Umbilical cord (tissue), 2 donors: ENCODE measurements around the gene DBNDD2. TPM values are rescaled to one million over a fixed set of nuclear protein-coding genes. Genes with fewer than 3 reads are reported as not detected.

Experiments
- DNase-seq: peaks from one replicate; pipeline ENCODE4 v3.0.0-alpha.2; 2015; ENCODE audit warnings: low spot score
- total RNA-seq: library from RNA; depleted of rRNA; stranded (reverse); fragments of >200 nt; gene quantifications from one replicate; pipeline ENCODE4 v1.2.3, GENCODE V29; 2014; ENCODE audit warnings: low replicate concordance; ENCODE audit not compliant: insufficient read depth

The DBNDD2 gene
- total RNA-seq, 1 donor from 2014 or later = 11.8 TPM

DNA sequence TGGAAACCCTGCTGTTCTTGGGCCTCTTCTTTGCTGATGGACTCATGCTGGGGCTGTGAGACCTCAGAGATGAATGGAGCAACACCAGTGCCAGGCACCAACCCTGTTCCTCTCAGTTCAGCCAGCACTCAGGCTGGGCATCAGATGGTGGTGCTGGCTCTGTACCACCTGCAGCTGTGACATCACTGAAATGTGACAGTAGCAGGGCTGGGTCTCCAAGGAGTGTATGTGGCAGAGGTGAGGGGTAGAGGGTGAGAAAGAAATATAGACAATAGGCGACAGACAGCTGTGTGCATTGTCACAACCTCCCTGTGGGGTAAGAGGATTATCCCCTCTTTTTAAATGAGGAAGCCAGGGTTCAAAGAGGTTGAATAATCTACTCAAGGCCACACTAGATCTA is 29.9 kb upstream of the DBNDD2 start, which contains the start of gene TP53TG5:
Gene TP53TG5, minus strand, starts transcription at position 135 of the 400 bp plus-strand sequence. Its CDS starts 89 bp downstream, at position 46.
- no peak for DNase-seq

DNA sequence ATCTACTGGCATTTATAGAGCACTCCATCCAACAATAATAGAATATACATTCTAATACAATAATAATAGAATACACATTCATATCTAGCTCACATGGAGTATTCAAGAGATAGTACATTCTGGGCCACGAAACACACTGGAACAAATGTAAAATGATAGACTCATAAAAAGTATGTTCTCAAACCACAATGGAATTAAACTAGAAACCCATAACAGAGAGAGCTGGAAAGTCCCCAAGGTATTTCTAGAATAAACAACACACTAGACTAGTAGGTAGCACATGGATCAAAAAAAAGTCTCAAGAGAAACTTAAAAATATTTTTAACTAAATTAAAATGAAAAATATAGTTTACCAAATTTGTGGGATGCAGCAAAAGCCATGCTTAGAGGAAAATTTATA is 20.8 kb upstream of the DBNDD2 start:
- no peak for DNase-seq

DNA sequence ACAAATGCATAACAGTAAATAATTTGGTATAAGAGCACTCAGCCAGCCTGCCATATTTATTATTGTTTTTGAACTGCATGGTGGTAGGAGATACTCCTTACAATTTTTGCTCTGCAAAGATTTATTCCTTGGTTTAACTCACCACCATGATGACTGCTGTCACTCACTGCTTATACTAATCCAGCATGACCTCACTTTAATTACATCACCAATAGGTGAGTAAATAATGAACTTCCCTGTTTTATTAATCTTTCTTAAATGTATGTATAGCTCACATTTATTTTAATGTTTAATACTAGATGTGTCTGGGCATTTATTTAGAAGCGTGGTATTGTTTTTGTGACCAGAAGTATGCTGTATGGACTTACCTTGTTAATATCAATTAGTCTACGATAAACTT is 17.2 kb upstream of the DBNDD2 start:
- no peak for DNase-seq

- no peak for DNase-seq
These were observed 16.5 kb upstream of the DBNDD2 start for GRCh38 chr20:45391559-45391958.

GRCh38 chr20:45392733-45393132 is 15.4 kb upstream of the DBNDD2 start:
- peak; percentile 14 for DNase-seq

GRCh38 chr20:45394221-45395113 is 13.6 kb upstream of the DBNDD2 start:
- no peak for DNase-seq

- DNase-seq = no peak
These were observed 13.0 kb upstream of the DBNDD2 start for GRCh38 chr20:45395114-45395415.

GRCh38 chr20:45399018-45399417 is 9.1 kb upstream of the DBNDD2 start:
- no peak for DNase-seq

GRCh38 chr20:45400346-45401031 is 7.6 kb upstream of the DBNDD2 start:
- DNase-seq = no peak

DNA sequence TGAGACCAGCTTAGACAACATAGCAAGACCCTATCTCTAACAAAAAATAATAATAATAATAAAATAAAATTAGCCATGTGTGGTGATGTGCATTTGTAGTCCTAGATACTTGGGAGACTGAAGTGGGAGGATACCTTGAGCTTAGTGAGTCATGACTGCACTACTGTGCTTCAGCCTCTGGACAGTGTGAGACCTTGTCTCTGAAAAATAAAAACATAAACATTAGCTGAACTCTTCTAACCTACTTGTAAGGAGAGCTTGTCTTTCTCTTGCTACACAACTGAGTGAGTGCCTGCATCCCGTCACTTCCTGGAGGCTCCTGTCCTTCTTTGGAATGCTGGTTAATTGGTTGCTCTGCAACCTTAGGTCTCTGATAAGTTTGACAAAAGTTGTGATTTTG is 5.1 kb upstream of the DBNDD2 start:
- DNase-seq = no peak

DNA sequence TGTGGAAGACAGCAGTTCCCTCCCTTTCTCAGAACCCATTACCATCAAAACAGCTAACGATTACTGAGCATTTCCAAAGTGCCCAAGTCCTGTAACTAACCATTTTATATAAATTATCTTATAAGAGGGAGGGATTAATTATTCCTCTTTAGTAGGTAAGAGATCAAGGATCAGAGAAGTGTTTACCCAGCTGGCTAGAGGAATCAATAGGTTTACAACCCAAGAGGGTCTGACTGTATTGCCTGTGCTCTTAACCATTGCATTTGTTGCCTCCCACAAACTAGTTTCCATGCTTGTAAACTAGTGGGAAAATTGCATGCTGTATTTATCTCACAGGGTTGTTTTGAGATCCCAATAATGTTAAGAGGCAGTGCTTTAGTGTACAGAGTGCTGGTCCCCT is 3.7 kb upstream of the DBNDD2 start:
- DNase-seq = no peak

GRCh38 chr20:45405571-45406259 is 2.4 kb upstream of the DBNDD2 start:
- DNase-seq = no peak

DNA sequence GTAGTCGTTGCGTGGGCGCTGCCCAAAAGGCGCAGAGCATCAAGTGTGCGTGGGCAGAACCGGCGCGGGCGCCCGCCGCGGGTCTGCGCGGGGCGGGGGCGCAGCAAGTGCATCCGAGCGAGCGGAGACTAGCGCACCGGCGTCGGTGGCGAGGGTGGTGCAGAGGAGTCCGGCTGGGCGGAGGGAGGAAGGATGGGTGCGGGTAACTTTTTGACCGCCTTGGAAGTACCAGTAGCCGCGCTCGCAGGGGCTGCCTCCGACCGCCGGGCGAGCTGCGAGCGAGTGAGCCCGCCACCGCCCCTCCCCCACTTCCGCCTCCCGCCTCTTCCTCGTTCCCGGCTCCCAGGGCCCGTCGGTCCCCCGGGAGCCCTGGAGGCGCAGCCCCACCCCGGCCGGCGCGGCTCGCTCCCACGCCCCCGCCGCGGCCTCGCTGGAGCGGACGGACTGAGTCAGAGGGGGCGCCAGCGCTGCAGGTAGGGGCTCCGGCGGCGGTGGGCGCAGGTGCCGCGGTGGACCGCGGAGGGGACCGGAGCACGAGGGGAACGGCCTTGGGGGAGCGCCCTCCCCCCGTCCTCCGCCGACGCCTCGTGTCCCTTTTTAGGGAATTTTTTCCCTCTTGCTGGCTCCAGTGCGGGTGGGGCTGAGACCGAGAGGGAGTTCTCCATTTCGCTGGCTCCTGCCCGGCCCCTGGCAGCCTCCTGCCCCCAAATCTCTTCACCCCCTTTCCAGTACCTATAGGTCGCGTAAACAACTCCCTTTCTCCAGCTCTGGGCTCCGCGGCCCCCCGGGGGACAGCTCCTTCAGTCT is 1.6 kb upstream of the DBNDD2 start:
- DNase-seq = peak; percentile 27

DNA sequence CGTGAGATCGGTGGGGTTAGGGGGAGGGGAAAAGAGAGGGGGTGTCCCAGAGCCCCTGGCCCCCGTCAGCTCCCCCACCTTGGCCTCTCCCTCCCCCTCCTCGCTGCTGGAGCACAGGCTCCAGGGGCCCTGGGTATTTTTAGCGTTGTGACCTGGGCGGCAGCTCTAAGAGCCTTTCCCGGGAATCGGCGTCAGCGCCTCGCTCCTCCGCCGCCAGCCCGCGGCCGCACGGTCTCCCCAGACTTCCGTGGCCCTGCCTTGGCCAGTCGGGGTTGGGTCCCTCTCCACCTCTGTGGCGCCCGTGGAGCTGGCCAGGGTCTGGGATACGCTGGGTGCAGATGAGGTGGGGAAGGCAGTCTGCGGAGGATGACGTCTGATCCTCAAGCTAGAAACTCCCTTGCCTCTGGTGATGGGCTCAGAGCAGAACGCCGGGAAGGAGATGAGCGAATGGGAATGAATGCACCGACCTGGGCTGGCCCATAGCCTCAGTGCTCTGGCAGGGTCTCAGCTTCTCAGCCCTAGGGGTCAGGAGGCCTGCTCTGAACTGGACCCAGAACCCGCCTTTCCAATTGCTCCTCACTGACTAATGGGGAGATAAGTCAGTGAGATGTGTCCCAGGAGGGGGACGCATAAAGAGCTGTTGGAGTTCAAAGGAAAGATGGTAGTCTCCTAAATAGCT is 883 bp upstream of the DBNDD2 start:
- DNase-seq = peak; percentile 41

DNA sequence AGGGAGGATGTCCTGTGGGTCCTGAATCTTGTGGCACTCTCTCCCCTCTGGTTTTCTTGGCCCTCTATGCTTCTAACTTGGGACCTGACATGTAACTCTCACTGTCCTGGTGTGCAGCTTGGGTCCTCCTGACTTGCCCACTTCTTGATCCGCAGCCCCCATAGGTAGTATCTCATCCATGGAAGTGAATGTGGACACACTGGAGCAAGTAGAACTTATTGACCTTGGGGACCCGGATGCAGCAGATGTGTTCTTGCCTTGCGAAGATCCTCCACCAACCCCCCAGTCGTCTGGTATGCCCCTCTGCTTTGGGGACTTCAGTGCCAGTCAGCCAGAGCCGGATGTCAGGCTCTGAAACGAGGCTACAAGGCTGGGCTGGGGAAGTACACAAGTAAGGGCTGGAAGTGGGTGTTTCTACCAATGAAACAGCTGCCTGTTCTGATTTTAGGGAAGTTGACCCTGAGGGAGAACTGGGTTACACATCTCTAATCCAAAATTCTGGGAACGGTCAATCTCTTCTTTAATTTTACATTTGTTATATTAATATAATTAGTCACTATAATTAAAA is 641 bp downstream of the DBNDD2 start:
- no peak for DNase-seq

- no peak for DNase-seq
These were observed 1.6 kb downstream of the DBNDD2 start for GRCh38 chr20:45409521-45410272.

GRCh38 chr20:45410887-45411286 is 2.8 kb downstream of the DBNDD2 start:
- DNase-seq = no peak

DNA sequence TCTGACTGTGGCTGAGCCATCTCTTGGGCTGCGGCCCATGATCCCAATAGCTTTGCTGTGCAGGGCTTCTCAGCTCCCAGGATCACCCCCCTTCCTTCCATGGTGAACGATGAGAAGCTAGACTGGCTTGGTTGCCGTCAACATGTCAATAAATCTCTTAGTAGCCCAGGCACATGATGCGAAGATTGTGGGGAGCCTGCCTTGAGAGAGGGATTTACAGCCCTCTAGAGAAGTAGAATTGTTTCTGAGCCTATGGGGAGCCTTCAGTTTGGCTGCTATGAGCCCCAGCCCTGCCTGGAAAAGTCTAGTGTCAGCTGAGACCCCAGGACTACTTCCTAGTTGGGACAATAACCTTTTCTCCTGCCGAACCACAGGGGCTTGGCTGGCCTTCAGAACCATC is 4.6 kb downstream of the DBNDD2 start:
- DNase-seq = no peak

DNA sequence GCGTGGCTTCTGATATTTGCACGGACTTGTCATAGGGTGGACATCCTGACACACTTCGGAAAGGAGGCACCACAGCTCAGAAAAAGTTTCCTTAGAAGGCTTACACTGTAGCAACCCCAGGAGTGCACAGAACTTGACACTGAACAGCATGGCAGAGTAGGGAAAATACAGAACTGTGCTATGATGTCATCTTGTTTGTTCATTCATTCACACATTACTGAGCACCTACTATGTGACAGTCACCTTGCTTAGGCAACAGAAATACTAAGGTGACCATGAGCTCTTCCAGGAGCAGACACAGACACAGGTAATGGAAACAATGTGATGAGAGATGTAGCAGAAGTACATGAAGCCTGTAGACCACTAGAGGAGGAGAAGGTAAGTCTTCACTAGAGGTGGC is 5.4 kb downstream of the DBNDD2 start:
- no peak for DNase-seq
